IMR-90 (cell line): Measurements from ENCODE around the gene VAV3. TPM values are rescaled to one million over a fixed set of nuclear protein-coding genes. Genes with fewer than 3 reads are reported as not detected.

Experiments
- ATAC-seq: fragments of 200-7000 bp; cut with Tn5 transposase; 2 replicates; pipeline ENCODE4 v1.9.1; 2020; ENCODE audit warnings: low read depth, mild to moderate bottlenecking, moderate library complexity
- BruUV-seq: library from RNA; stranded (reverse); fragments of 400-500 nt; replicated peaks from 2 replicates; lab custom pipeline; 2021; lab: Mats Ljungman, UMichigan
- CTCF ChIA-PET: fragments of 300-600 bp; formaldehyde crosslinking; extraction: SDS; loops from one replicate; lab custom pipeline; 2021; ENCODE audit warnings: antibody characterized with exemption; lab: Yijun Ruan, JAX
- POLR2A ChIA-PET: fragments of 300-600 bp; sonication (Branson Sonifier 250); formaldehyde crosslinking; loops from one replicate; lab custom pipeline; 2022; ENCODE audit warnings: antibody characterized with exemption; ENCODE audit not compliant: unreplicated experiment; lab: Charles Lee
- DNase-seq: peaks from one replicate; pipeline ENCODE4 v3.0.0; 2013
- H2AFZ ChIP-seq: replicated peaks from 2 replicates; pipeline ENCODE3; 2013; ENCODE audit warnings: low read length, mild to moderate bottlenecking; ENCODE audit not compliant: poor library complexity
- H2AK5ac ChIP-seq: 2 replicates; pipeline ENCODE4 v1.6.1; 2013; ENCODE audit warnings: low read depth, low read length, inconsistent platforms
- H2AK9ac ChIP-seq: replicated peaks from 2 replicates; pipeline ENCODE3; 2013; ENCODE audit warnings: mild to moderate bottlenecking, low read depth, low read length, moderate library complexity; ENCODE audit not compliant: poor library complexity
- H2BK120ac ChIP-seq: 2 replicates; pipeline ENCODE4 v1.6.1; 2013; ENCODE audit warnings: low read depth, low read length, inconsistent platforms
- H2BK15ac ChIP-seq: 3 replicates; pipeline ENCODE4 v1.6.1; 2013; ENCODE audit warnings: low read depth, low read length, inconsistent platforms
- H2BK20ac ChIP-seq: 2 replicates; pipeline ENCODE4 v1.6.1; 2013; ENCODE audit warnings: low read depth, mild to moderate bottlenecking, inconsistent platforms, low read length, moderate library complexity
- H2BK5ac ChIP-seq: 2 replicates; pipeline ENCODE4 v1.6.1; 2013; ENCODE audit warnings: mild to moderate bottlenecking, low read depth, low read length, inconsistent platforms; ENCODE audit not compliant: poor library complexity, severe bottlenecking
- H3K14ac ChIP-seq: replicated peaks from 2 replicates; pipeline ENCODE4 v1.6.1; 2013; ENCODE audit warnings: low read depth, low read length, inconsistent platforms
- H3K18ac ChIP-seq: 2 replicates; pipeline ENCODE4 v1.6.1; 2013; ENCODE audit warnings: low read depth, low read length, control low read depth
- H3K23ac ChIP-seq: 2 replicates; pipeline ENCODE4 v1.6.1; 2013; ENCODE audit warnings: low read depth, low read length, inconsistent platforms
- H3K27ac ChIP-seq: 2 replicates; pipeline ENCODE4 v1.5.1; 2013; ENCODE audit warnings: mild to moderate bottlenecking, control low read depth, low read length; ENCODE audit not compliant: insufficient read depth
- H3K27me3 ChIP-seq: 2 replicates; pipeline ENCODE4 v1.6.1; 2013; ENCODE audit warnings: low read length; ENCODE audit not compliant: control insufficient read depth, insufficient read depth
- H3K36me3 ChIP-seq: 2 replicates; pipeline ENCODE4 v1.6.1; 2013; ENCODE audit warnings: low read length, mixed read lengths; ENCODE audit not compliant: control insufficient read depth, insufficient read depth
- H3K4ac ChIP-seq: 2 replicates; pipeline ENCODE4 v1.6.1; 2013; ENCODE audit warnings: low read depth, low read length, inconsistent platforms
- H3K4me1 ChIP-seq: 2 replicates; pipeline ENCODE4 v1.6.1; 2013; ENCODE audit warnings: low read length, mixed read lengths; ENCODE audit not compliant: control insufficient read depth, insufficient read depth
- H3K4me2 ChIP-seq: 2 replicates; pipeline ENCODE4 v1.6.1; 2013; ENCODE audit warnings: low read depth, mild to moderate bottlenecking, control low read depth, low read length, moderate library complexity
- H3K4me3 ChIP-seq: 2 replicates; pipeline ENCODE4 v1.5.1; 2013; ENCODE audit warnings: low read depth, mild to moderate bottlenecking, control low read depth, low read length, moderate library complexity; ENCODE audit not compliant: insufficient read depth
- H3K56ac ChIP-seq: 2 replicates; pipeline ENCODE4 v1.6.1; 2013; ENCODE audit warnings: low read length, inconsistent platforms; ENCODE audit not compliant: insufficient read depth; ENCODE audit errors: extremely low read depth
- H3K79me1 ChIP-seq, 2 experiments: 2 replicates each; pipeline ENCODE4 v1.6.1; 2013; ENCODE audit warnings: low read length in 2 of 2, inconsistent platforms in 1 of 2, low read depth in 1 of 2
- H3K9ac ChIP-seq: 2 replicates; pipeline ENCODE4 v1.6.1; 2013; ENCODE audit warnings: low read depth, low read length, control low read depth
- H3K9me1 ChIP-seq: 2 replicates; pipeline ENCODE4 v1.6.1; 2013; ENCODE audit warnings: low read length, inconsistent platforms; ENCODE audit not compliant: insufficient read depth
- H3K9me3 ChIP-seq: 2 replicates; pipeline ENCODE4 v1.6.1; 2013; ENCODE audit warnings: low read length; ENCODE audit not compliant: control insufficient read depth, insufficient read depth
- H4K20me1 ChIP-seq: 2 replicates; pipeline ENCODE4 v1.6.1; 2013; ENCODE audit warnings: low read length, inconsistent platforms; ENCODE audit not compliant: insufficient read depth
- H4K5ac ChIP-seq: 2 replicates; pipeline ENCODE4 v1.6.1; 2013; ENCODE audit warnings: mild to moderate bottlenecking, low read depth, low read length, control low read depth
- H4K8ac ChIP-seq, 2 experiments: 2 replicates each; pipeline ENCODE4 v1.6.1; 2013; ENCODE audit warnings: low read depth in 2 of 2, low read length in 2 of 2, control low read depth in 1 of 2, inconsistent platforms in 1 of 2
- H4K91ac ChIP-seq: 2 replicates; pipeline ENCODE4 v1.6.1; 2013; ENCODE audit warnings: low read depth, low read length, inconsistent platforms; ENCODE audit not compliant: insufficient read depth
- MAFK ChIP-seq: IDR thresholded peaks from 2 replicates; pipeline ENCODE4 v1.6.1; 2012; ENCODE audit warnings: low read depth, low read length, improper control_type of control experiment
- RCOR1 ChIP-seq: IDR thresholded peaks from 2 replicates; pipeline ENCODE4 v1.6.1; 2012; ENCODE audit warnings: mild to moderate bottlenecking, low read length, improper control_type of control experiment; ENCODE audit not compliant: insufficient replicate concordance
- WGBS, 2 experiments: methylation state at CpG; one replicate each; pipeline versions ENCODE4 v1.1.5 to v1.1.7; 2013; ENCODE audit warnings: missing lambda C conversion rate in 2 of 2; ENCODE audit not compliant: insufficient read length in 1 of 2; ENCODE audit errors: extremely low coverage in 2 of 2; 5-methylcytosine and 5-hydroxymethylcytosine counted together
- dilution Hi-C: fragments of 300-500 bp; cut with HindIII; formaldehyde crosslinking; loops from one replicate; pipeline ENCODE4 v1.14.3; 2018; ENCODE audit warnings: low sequenced_read_pairs; ENCODE audit not compliant: unreplicated experiment
- in situ Hi-C: fragments of 300-500 bp; cut with MboI; formaldehyde crosslinking; loops from 3 replicates; pipeline ENCODE4 v1.14.3; 2019; ENCODE audit warnings: low sequenced_read_pairs, inconsistent platforms, mixed read lengths
- intact Hi-C: fragments of 100-400 bp; cut with micrococcal nuclease; formaldehyde crosslinking; loops from 2 replicates; pipeline ENCODE4 v1.10.0; 2022
- polyA plus RNA-seq, 3 experiments: library from polyadenylated mRNA; depleted of rRNA; stranded (reverse); fragments of >200 nt; gene quantifications; 2 replicates each; pipeline ENCODE4 v1.2.3, GENCODE V29; 2012; ENCODE audit warnings: low replicate concordance in 1 of 3
- total RNA-seq: library from RNA; depleted of rRNA; stranded (reverse); fragments of >200 nt; gene quantifications from 2 replicates; pipeline ENCODE4 v1.2.3, GENCODE V29; 2012

Gene VAV3
- total and polyA plus RNA-seq, 2 of the 4 experiments (the other 2 are of a cell fraction): 0.12 to 0.18 TPM

- ATAC-seq: no peak
- 27% methylated on average over 3 of the region's 3 CpGs; no CpG with 5 or more reads in 1 of the 2 experiments for WGBS, 2 experiments
- no peak overlapping the region for H2BK15ac ChIP-seq
- no peaks in the 10 kb centered on the region for H4K20me1 ChIP-seq
- H2BK20ac ChIP-seq: no peak overlapping the region
- no peaks in the 10 kb centered on the region for H3K36me3 ChIP-seq
- no peak overlapping the region for H2BK120ac ChIP-seq
- no peak overlapping the region for H4K8ac ChIP-seq
- POLR2A ChIA-PET: no interaction called here
- CTCF ChIA-PET: no interaction called here
- no peak overlapping the region for H3K9ac ChIP-seq
- no peak overlapping the region for H3K23ac ChIP-seq
- H4K91ac ChIP-seq: no peak overlapping the region
- BruUV-seq: no TSS peak
- dilution Hi-C loops: no loop called here
- DNase-seq: no peak
- no peak overlapping the region for H3K4me3 ChIP-seq
- no peaks in the 10 kb centered on the region; the same call in 1 of the 2 replicates for H3K27me3 ChIP-seq
- H3K18ac ChIP-seq: no peak overlapping the region
- H3K4ac ChIP-seq: no peak overlapping the region
- H2AK9ac ChIP-seq: no peak overlapping the region
- no peak overlapping the region for H4K5ac ChIP-seq
- intact Hi-C loops: no loop called here
- H3K27ac ChIP-seq: no peak overlapping the region
- H2AFZ ChIP-seq: no peak overlapping the region
- H3K9me1 ChIP-seq: no peaks in the 10 kb centered on the region
- H2BK5ac ChIP-seq: no peak overlapping the region
- in situ Hi-C loops: no loop called here
- no peak overlapping the region for H2AK5ac ChIP-seq
- TF ChIP-seq MAFK: no peak
- no peak for TF ChIP-seq RCOR1
- H3K56ac ChIP-seq: no peak overlapping the region
- H3K14ac ChIP-seq: no peak overlapping the region
- no peaks in the 10 kb centered on the region for H3K4me1 ChIP-seq
- H3K4me2 ChIP-seq: no peak overlapping the region
- no peaks in the 10 kb centered on the region for H3K9me3 ChIP-seq
- no peaks in the 10 kb centered on the region for H3K79me1 ChIP-seq
Observed at GRCh38 chr1:107950464-107950863, 14.5 kb downstream of the VAV3 start.
